Measurements from ENCODE around the gene RNU4-1. TPM values are rescaled to one million over a fixed set of nuclear protein-coding genes. Genes with fewer than 3 reads are reported as not detected.
"Not testable (repeated sequence)": the region's sequence is repeated elsewhere in the genome, so short reads cannot be mapped to it uniquely, and the experiment has no call there.

RNU4-1 gene
- total RNA-seq, 1 donor from 2014 or later = 2,881 TPM

DNA sequence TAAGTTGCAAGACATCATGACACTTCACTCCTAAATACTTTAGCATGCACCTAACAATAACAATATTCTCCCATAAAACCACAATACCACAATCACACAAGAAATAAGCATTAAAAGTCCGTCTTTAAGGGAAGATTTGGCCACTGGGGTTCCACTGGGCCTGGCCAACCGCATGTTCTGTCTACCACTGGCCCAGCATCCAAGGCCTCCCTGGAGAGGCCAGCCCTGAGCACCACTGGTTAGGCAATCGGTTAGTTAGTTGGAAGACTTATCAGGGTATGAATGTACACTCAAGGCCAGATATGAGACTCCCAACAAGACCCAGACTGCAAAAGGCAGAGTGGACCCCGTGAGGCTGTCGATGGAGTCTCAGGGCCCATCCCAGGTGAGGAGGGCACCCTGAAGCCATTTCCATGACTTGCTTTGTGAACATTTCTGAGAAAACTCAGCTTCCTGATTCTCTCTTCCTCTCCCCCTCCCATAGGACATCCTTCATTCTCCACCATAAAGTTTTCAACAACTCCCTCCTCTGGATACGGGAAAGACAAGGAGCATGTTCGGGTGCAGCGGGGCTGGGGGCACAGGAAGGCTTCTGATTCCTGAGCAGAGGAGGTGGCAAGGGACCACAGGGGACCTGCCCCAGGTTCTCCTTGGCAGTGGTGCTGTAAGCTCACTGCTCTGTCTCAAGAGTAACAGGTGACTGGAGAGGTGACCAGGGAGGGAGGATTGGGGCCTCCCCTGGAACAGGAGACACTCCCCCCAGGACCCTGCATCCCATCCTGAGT lies 33.4 kb downstream of the RNU4-1 start:
- Histone ChIP-seq H3K36me3 (peaks cover 13% of the 10 kb centered on the region), H3K4me1 (peaks cover 99% of the 10 kb centered on the region), H3K9me3 (no peaks in the 10 kb centered on the region), H3K4me3 (no peak overlapping the region), H3K27me3 (ENCODE audit: low read depth) (no peaks in the 10 kb centered on the region), H3K27ac (peak overlapping the region; percentile 91)
- ATAC-seq = no peak
- no peak for DNase-seq
- TF ChIP-seq, protein P1, sequence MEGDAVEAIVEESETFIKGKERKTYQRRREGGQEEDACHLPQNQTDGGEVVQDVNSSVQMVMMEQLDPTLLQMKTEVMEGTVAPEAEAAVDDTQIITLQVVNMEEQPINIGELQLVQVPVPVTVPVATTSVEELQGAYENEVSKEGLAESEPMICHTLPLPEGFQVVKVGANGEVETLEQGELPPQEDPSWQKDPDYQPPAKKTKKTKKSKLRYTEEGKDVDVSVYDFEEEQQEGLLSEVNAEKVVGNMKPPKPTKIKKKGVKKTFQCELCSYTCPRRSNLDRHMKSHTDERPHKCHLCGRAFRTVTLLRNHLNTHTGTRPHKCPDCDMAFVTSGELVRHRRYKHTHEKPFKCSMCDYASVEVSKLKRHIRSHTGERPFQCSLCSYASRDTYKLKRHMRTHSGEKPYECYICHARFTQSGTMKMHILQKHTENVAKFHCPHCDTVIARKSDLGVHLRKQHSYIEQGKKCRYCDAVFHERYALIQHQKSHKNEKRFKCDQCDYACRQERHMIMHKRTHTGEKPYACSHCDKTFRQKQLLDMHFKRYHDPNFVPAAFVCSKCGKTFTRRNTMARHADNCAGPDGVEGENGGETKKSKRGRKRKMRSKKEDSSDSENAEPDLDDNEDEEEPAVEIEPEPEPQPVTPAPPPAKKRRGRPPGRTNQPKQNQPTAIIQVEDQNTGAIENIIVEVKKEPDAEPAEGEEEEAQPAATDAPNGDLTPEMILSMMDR (IDR thresholded peaks at IDR 0.05) = no peak
- intact Hi-C loops (cut with DNase I) = no loop called here

DNA sequence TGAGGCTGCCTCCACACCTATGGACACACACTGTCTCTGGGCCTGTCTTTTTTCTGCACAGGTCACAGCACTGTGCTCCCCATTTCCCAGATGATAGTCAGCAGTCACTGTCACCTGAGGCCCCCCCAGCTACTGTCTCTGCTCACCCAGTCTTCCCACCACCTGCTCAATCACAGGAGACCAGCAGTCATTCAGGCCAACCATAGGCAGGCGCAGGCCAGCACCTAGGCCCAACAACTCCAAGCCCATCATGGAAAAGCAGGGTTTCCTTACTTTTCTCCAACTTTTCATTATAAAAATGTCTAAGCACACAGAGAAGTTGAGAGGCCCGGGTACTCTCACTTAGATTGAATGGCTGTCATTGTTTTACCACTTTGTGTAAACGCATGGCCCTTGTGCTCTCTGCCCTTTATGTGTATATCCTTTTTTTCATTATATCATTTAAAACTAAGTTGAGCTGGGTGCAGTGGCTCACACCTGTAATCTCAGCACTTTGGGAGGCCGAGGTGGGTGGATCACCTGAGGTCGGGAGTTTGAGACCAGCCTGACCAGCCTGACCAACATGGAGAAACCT lies 34.6 kb downstream of the RNU4-1 start:
- DNase-seq (no peak), ATAC-seq (no peak)
- Histone ChIP-seq H3K36me3 (peaks cover 13% of the 10 kb centered on the region), H3K4me1 (peaks cover 99% of the 10 kb centered on the region), H3K4me3 (no peak overlapping the region), H3K27ac (no peak overlapping the region), H3K27me3 (ENCODE audit: low read depth) (no peaks in the 10 kb centered on the region), H3K9me3 (no peaks in the 10 kb centered on the region)
- intact Hi-C loops (cut with DNase I) = no loop called here
- TF ChIP-seq, protein P1 (IDR thresholded peaks at IDR 0.05) = no peak

DNA sequence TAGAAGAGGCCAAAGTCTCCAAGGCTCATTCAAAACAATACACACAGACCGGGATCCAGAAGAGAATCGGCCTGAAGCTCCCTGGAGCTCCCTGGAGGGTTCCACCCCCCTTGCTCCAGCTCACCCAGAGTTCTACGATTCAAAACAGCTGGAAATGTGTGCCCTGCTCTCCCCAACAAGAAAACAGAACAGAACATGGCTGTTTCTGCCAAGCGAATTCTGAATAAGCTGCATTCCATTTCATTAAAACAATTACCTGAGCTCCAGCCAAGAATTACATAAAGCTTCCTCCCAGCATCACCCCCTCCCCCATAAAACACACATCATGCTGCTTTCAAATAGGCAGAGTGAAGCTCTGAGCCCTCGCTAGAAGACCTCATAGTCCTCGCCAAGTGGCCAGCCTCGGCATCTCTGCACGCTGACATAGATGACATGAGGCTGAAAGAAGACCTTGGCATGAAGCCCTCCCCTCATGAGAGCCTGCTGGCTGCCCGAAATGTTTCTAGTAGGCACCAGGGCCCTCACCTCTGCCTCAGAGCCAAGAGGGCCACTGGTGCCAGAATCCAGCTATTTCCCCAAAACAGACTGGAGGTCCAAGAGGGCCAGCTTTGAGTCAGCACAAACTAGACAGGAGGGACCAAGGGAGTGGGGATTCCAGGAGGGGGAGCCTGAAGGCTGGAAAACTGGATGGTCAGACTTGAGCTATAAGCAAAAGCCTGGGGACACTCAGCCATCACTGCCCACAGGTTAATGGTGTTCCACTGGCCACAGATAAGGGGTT lies 35.8 kb downstream of the RNU4-1 start:
- peak overlapping the region; percentile 82 for H3K27ac ChIP-seq
- H3K4me1 ChIP-seq = peaks cover 99% of the 10 kb centered on the region
- peaks cover 13% of the 10 kb centered on the region for H3K36me3 ChIP-seq
- intact Hi-C loops (cut with DNase I) = no loop called here
- no peaks in the 10 kb centered on the region for H3K9me3 ChIP-seq
- ATAC-seq (peak; percentile 77 to 80), DNase-seq (no peak)
- TF ChIP-seq, protein P1 (IDR thresholded peaks at IDR 0.05) = no peak
- no peaks in the 10 kb centered on the region for H3K27me3 ChIP-seq (ENCODE audit: low read depth)
- H3K4me3 ChIP-seq = no peak overlapping the region

DNA sequence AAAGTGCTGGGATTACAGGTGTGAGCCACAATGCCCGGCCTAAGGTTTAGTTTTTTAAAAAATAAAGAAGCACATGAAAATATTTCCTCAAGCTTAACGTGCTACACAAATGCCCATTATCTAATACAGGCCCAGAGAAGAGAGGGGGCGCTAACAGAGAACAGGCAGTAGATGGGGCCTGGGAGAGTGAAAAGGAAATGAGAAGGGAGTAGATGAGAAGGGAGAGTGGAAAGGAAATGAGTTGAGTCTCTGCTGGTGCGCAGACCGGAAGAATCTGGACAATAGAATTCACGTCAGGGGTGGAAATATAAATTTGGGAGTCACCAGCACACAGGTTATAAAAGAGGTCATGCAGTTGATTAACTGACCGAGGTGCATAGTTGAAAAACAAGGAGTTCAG lies 38.2 kb downstream of the RNU4-1 start:
- TF ChIP-seq, protein P1 (IDR thresholded peaks at IDR 0.05) = no peak
- Histone ChIP-seq H3K27me3 (ENCODE audit: low read depth) (no peaks in the 10 kb centered on the region), H3K9me3 (no peaks in the 10 kb centered on the region), H3K27ac (peak overlapping the region; percentile 82), H3K36me3 (peaks cover 8% of the 10 kb centered on the region), H3K4me1 (peaks cover 99% of the 10 kb centered on the region), H3K4me3 (no peak overlapping the region)
- ATAC-seq (no peak), DNase-seq (no peak)
- intact Hi-C loops (cut with DNase I) = no loop called here

DNA sequence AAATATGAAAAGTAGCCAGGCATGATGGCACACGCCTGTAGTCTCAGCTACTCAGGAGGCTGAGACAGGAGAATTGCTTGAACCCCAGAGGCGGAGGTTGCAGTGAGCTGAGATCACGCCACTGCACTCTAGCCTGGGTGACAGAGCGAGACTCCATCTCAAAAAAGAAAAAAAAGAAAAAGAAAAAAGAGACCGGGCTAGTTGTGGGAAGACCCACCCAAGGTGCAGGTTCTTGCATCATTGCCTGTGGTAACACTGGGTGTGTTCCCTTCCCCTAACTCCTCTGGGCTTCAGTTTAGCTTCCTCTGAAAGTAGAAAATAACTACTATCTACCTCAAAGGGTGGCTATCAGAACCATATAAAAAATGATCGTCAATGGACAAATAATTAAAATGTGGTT lies 39.7 kb downstream of the RNU4-1 start:
- H3K36me3 ChIP-seq; H3K27me3 ChIP-seq (ENCODE audit: low read depth); DNase-seq; H3K9me3 ChIP-seq; intact Hi-C loops (cut with DNase I); H3K4me3 ChIP-seq: not testable (repeated sequence)
- Histone ChIP-seq H3K4me1 (peaks cover 97% of the 10 kb centered on the region), H3K27ac (peak overlapping the region; percentile 76)
- peak in 1 of 2 donors; percentile 18 for ATAC-seq
